Measurements from ENCODE around the gene SUSD3. TPM values are rescaled to one million over a fixed set of nuclear protein-coding genes. Genes with fewer than 3 reads are reported as not detected.

The SUSD3 gene
- total and polyA plus RNA-seq, 2 of the 4 experiments (the other 2 are of a cell fraction) = 0.54 to 1.5 TPM

DNA sequence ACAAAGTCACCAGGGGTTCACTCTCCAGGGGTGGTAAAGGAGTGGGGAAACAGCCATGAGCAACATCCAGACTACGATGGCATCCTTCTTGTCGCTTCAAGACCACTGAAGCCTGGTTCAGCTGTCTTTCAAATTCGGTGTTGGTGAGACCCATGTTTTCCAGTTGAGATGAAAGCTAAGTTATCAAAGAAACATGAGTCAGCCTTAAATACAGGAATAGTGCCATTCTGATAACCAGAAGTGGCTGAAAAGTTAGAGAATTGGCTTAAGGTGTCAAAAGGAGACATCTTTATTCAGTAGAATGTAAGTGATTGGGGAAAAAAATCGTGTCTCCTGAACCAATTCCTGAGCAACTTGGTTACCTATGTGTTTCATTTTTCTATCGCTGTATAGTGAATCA is 30.5 kb downstream of the SUSD3 start:
- H4K8ac ChIP-seq (ENCODE audit: low read depth in 2 of 2, low read length in 2 of 2) = no peak overlapping the region
- CTCF ChIA-PET = no interaction called here
- H2BK120ac ChIP-seq (ENCODE audit: low read depth, low read length) = no peak overlapping the region
- H4K20me1 ChIP-seq (ENCODE audit: insufficient read depth, low read length) = no peaks in the 10 kb centered on the region
- no peak overlapping the region for H3K18ac ChIP-seq (ENCODE audit: low read depth, low read length)
- dilution Hi-C loops (cut with HindIII; ENCODE audit: low sequenced_read_pairs, unreplicated experiment) = no loop called here
- no peaks in the 10 kb centered on the region; the same call in 1 of the 2 replicates for H3K9me1 ChIP-seq (ENCODE audit: insufficient read depth, low read length)
- H2BK20ac ChIP-seq (ENCODE audit: low read depth, low read length) = no peak overlapping the region
- no peak overlapping the region for H2AK5ac ChIP-seq (ENCODE audit: low read depth, low read length)
- H3K4me2 ChIP-seq (ENCODE audit: low read depth, low read length) = no peak overlapping the region
- DNase-seq (no peak), ATAC-seq (ENCODE audit: low read depth) (no peak)
- H3K56ac ChIP-seq (ENCODE audit: extremely low read depth, insufficient read depth, low read length) = no peak overlapping the region
- TF ChIP-seq RFX5 (IDR thresholded peaks at IDR 0.05; ENCODE audit: low read depth, low read length) = no peak
- TF ChIP-seq USF2 (IDR thresholded peaks at IDR 0.05; ENCODE audit: low read depth, low read length) = no peak
- TF ChIP-seq BHLHE40 (IDR thresholded peaks at IDR 0.05; ENCODE audit: low read depth, low read length) = no peak
- TF ChIP-seq POLR2A (IDR thresholded peaks at IDR 0.05; ENCODE audit: low read depth, low read length) = no peak
- TF ChIP-seq CEBPB (IDR thresholded peaks at IDR 0.05; ENCODE audit: low read depth, low read length) = no peak
- TF ChIP-seq RCOR1 (IDR thresholded peaks at IDR 0.05; ENCODE audit: insufficient replicate concordance, low read length) = no peak
- TF ChIP-seq RAD21 (IDR thresholded peaks at IDR 0.05; ENCODE audit: low read length) = no peak
- no peak for TF ChIP-seq CHD1 (IDR thresholded peaks at IDR 0.05; ENCODE audit: low read depth, low read length)
- TF ChIP-seq MXI1 (IDR thresholded peaks at IDR 0.05; ENCODE audit: borderline replicate concordance, low read depth, low read length) = no peak
- TF ChIP-seq MAFK (IDR thresholded peaks at IDR 0.05; ENCODE audit: low read depth, low read length) = no peak
- TF ChIP-seq MAZ (IDR thresholded peaks at IDR 0.05; ENCODE audit: borderline replicate concordance, low read depth, low read length) = no peak
- TF ChIP-seq FOS (IDR thresholded peaks at IDR 0.05; ENCODE audit: low read depth, low read length) = no peak
- no peak for TF ChIP-seq SMC3 (IDR thresholded peaks at IDR 0.05; ENCODE audit: low read depth, low read length)
- no peak for TF ChIP-seq ELK1 (IDR thresholded peaks at IDR 0.05; ENCODE audit: borderline replicate concordance, low read depth, low read length)
- TF ChIP-seq, protein P1, sequence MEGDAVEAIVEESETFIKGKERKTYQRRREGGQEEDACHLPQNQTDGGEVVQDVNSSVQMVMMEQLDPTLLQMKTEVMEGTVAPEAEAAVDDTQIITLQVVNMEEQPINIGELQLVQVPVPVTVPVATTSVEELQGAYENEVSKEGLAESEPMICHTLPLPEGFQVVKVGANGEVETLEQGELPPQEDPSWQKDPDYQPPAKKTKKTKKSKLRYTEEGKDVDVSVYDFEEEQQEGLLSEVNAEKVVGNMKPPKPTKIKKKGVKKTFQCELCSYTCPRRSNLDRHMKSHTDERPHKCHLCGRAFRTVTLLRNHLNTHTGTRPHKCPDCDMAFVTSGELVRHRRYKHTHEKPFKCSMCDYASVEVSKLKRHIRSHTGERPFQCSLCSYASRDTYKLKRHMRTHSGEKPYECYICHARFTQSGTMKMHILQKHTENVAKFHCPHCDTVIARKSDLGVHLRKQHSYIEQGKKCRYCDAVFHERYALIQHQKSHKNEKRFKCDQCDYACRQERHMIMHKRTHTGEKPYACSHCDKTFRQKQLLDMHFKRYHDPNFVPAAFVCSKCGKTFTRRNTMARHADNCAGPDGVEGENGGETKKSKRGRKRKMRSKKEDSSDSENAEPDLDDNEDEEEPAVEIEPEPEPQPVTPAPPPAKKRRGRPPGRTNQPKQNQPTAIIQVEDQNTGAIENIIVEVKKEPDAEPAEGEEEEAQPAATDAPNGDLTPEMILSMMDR (conservative IDR thresholded peaks at IDR 0.05; ENCODE audit: low read depth, low read length) = no peak
- TF ChIP-seq NFE2L2 (IDR thresholded peaks at IDR 0.05; ENCODE audit: low read depth, low read length) = no peak
- H2AFZ ChIP-seq (replicated peaks; ENCODE audit: low read length, poor library complexity) = no peak overlapping the region
- no peaks in the 10 kb centered on the region for H3K79me1 ChIP-seq (ENCODE audit: low read depth in 1 of 2, low read length in 2 of 2)
- no peak overlapping the region for H3K14ac ChIP-seq (replicated peaks; ENCODE audit: low read depth, low read length)
- peaks cover 7% of the 10 kb centered on the region; the same call in 1 of the 2 replicates for H3K4me1 ChIP-seq (ENCODE audit: control insufficient read depth, insufficient read depth, low read length)
- no peak overlapping the region for H2BK5ac ChIP-seq (ENCODE audit: low read depth, low read length, poor library complexity, severe bottlenecking)
- POLR2A ChIA-PET (ENCODE audit: unreplicated experiment) = no interaction called here
- no peak overlapping the region for H3K4ac ChIP-seq (ENCODE audit: low read depth, low read length)
- intact Hi-C loops (cut with micrococcal nuclease) = no loop called here
- H3K4me3 ChIP-seq (ENCODE audit: insufficient read depth, low read depth, low read length) = no peak overlapping the region
- no peak overlapping the region for H2BK15ac ChIP-seq (ENCODE audit: low read depth, low read length)
- no peak overlapping the region for H4K5ac ChIP-seq (ENCODE audit: low read depth, low read length)
- no peak overlapping the region for H3K9ac ChIP-seq (ENCODE audit: low read depth, low read length)
- in situ Hi-C loops (cut with MboI; ENCODE audit: low sequenced_read_pairs) = no loop called here
- no peak overlapping the region for H3K27ac ChIP-seq (ENCODE audit: insufficient read depth, low read length)
- no peak overlapping the region for H4K91ac ChIP-seq (ENCODE audit: insufficient read depth, low read depth, low read length)
- no peaks in the 10 kb centered on the region for H3K36me3 ChIP-seq (ENCODE audit: control insufficient read depth, insufficient read depth, low read length)
- 83% methylated on average over 3 of the region's 5 CpGs; no CpG with 5 or more reads in 1 of the 2 experiments for WGBS, 2 experiments (ENCODE audit: extremely low coverage in 2 of 2, insufficient read length in 1 of 2)
- no TSS peak for BruUV-seq (replicated peaks)
- H3K9me3 ChIP-seq (ENCODE audit: control insufficient read depth, insufficient read depth, low read length) = peaks cover 19% of the 10 kb centered on the region
- no peak overlapping the region for H2AK9ac ChIP-seq (replicated peaks; ENCODE audit: low read depth, low read length, poor library complexity)
- H3K27me3 ChIP-seq (ENCODE audit: control insufficient read depth, insufficient read depth, low read length) = no peaks in the 10 kb centered on the region; the same call in 1 of the 2 replicates
- no peak overlapping the region for H3K23ac ChIP-seq (ENCODE audit: low read depth, low read length)
